ENCODE data around the gene DCST2. TPM values are rescaled to one million over a fixed set of nuclear protein-coding genes. Genes with fewer than 3 reads are reported as not detected.

Gene DCST2
- polyA plus RNA-seq, 3 donors = 1.3 to 3.2 (median 2.1) TPM

- DNase-seq (ENCODE audit: extremely low read depth in 1 of 11, low read depth in 9 of 11, low spot score in 4 of 11) = no peak
These were observed 19.1 kb upstream of the DCST2 start for GRCh38 chr1:155052439-155053395.

GRCh38 chr1:155051777-155052398, 18.3 kb upstream of the DCST2 start:
- DNase-seq (ENCODE audit: extremely low read depth in 1 of 11, low read depth in 9 of 11, low spot score in 4 of 11) = no peak

- DNase-seq (ENCODE audit: extremely low read depth in 1 of 11, low read depth in 9 of 11, low spot score in 4 of 11) = no peak
These were observed 17.8 kb upstream of the DCST2 start for GRCh38 chr1:155051342-155051776.

GRCh38 chr1:155050560-155051341, 17.2 kb upstream of the DCST2 start, which contains the start of gene ADAM15:
Gene ADAM15 (plus strand): TSS chr1:155051316. CDS start chr1:155051387, 71 bp downstream.
- peak in 4 of 11 donors; percentile 59 to 72 (median 67) for DNase-seq (ENCODE audit: extremely low read depth in 1 of 11, low read depth in 9 of 11, low spot score in 4 of 11)

- no peak for DNase-seq (ENCODE audit: extremely low read depth in 1 of 11, low read depth in 9 of 11, low spot score in 4 of 11)
These were observed 16.3 kb upstream of the DCST2 start for GRCh38 chr1:155049651-155050559.

GRCh38 chr1:155048449-155049334, 15.1 kb upstream of the DCST2 start:
- no peak for DNase-seq (ENCODE audit: extremely low read depth in 1 of 11, low read depth in 9 of 11, low spot score in 4 of 11)

GRCh38 chr1:155044812-155045657, 11.5 kb upstream of the DCST2 start:
- peak in 3 of 11 donors; percentile 34 to 51 (median 41) for DNase-seq (ENCODE audit: extremely low read depth in 1 of 11, low read depth in 9 of 11, low spot score in 4 of 11)

GRCh38 chr1:155044365-155044764, 10.8 kb upstream of the DCST2 start:
- no peak for DNase-seq (ENCODE audit: extremely low read depth in 1 of 11, low read depth in 9 of 11, low spot score in 4 of 11)

- DNase-seq (ENCODE audit: extremely low read depth in 1 of 11, low read depth in 9 of 11, low spot score in 4 of 11) = no peak
These were observed 10.2 kb upstream of the DCST2 start for GRCh38 chr1:155043793-155044192.

- no peak for DNase-seq (ENCODE audit: extremely low read depth in 1 of 11, low read depth in 9 of 11, low spot score in 4 of 11)
These were observed 9.7 kb upstream of the DCST2 start for GRCh38 chr1:155043301-155043702.

GRCh38 chr1:155042789-155043188, 9.2 kb upstream of the DCST2 start:
- no peak for DNase-seq (ENCODE audit: extremely low read depth in 1 of 11, low read depth in 9 of 11, low spot score in 4 of 11)

GRCh38 chr1:155040358-155041093, 6.9 kb upstream of the DCST2 start:
- no peak for DNase-seq (ENCODE audit: extremely low read depth in 1 of 11, low read depth in 9 of 11, low spot score in 4 of 11)

GRCh38 chr1:155039308-155039669, 5.7 kb upstream of the DCST2 start:
- no peak for DNase-seq (ENCODE audit: extremely low read depth in 1 of 11, low read depth in 9 of 11, low spot score in 4 of 11)

- no peak for DNase-seq (ENCODE audit: extremely low read depth in 1 of 11, low read depth in 9 of 11, low spot score in 4 of 11)
These were observed 5.2 kb upstream of the DCST2 start for GRCh38 chr1:155038602-155039307.

- no peak for DNase-seq (ENCODE audit: extremely low read depth in 1 of 11, low read depth in 9 of 11, low spot score in 4 of 11)
These were observed 4.4 kb upstream of the DCST2 start for GRCh38 chr1:155037851-155038441.
